Naive thymus-derived CD4-positive, alpha-beta T cell (primary cell): ENCODE results near the gene FBN1. TPM values are rescaled to one million over a fixed set of nuclear protein-coding genes. Genes with fewer than 3 reads are reported as not detected.

ENCODE experiments used
- ATAC-seq: fragments of 150-1000 bp; cut with Tn5 transposase; 2 replicates; pipeline ENCODE4 v1.10.0; 2021; ENCODE audit warnings: mild to moderate bottlenecking, moderate library complexity
- CTCF ChIA-PET: fragments of 350-600 bp; sonication (Branson Sonifier 250); formaldehyde crosslinking; loops from one replicate; lab custom pipeline; 2021; ENCODE audit warnings: antibody characterized with exemption; lab: Charles Lee
- POLR2A ChIA-PET: fragments of 350-600 bp; sonication (Branson Sonifier 250); formaldehyde crosslinking; loops from one replicate; lab custom pipeline; 2021; ENCODE audit warnings: antibody characterized with exemption, inconsistent platforms; lab: Charles Lee
- DNase-seq, 9 donors: peaks; one replicate each; pipeline versions ENCODE4 v3.0.0 to v3.0.0-alpha.2; 2020 to 2022; ENCODE audit warnings: mixed read lengths in 1 of 9
- H3K27ac ChIP-seq: one replicate; pipeline ENCODE4 v1.7.0; 2013; ENCODE audit warnings: mild to moderate bottlenecking, low read depth, low read length, moderate library complexity
- H3K27me3 ChIP-seq, 2 donors: one replicate each; pipeline ENCODE4 v1.7.0; 2013; ENCODE audit warnings: low read length in 2 of 2, mild to moderate bottlenecking in 2 of 2, moderate library complexity in 2 of 2; ENCODE audit not compliant: control insufficient read depth in 2 of 2, insufficient read depth in 2 of 2
- H3K36me3 ChIP-seq, 3 experiments: 1 replicate in 2 of 3; 2 replicates in 1 of 3; pipeline ENCODE4 v1.7.0; 2013; ENCODE audit warnings: low read length in 3 of 3, mild to moderate bottlenecking in 3 of 3, moderate library complexity in 1 of 3; ENCODE audit not compliant: insufficient read depth in 3 of 3, control insufficient read depth in 2 of 3
- H3K4me1 ChIP-seq, 2 donors: one replicate each; pipeline ENCODE4 v1.7.0; 2013; ENCODE audit warnings: low read length in 2 of 2, mild to moderate bottlenecking in 2 of 2, moderate library complexity in 1 of 2; ENCODE audit not compliant: control insufficient read depth in 2 of 2, insufficient read depth in 2 of 2
- H3K4me3 ChIP-seq: 2 replicates; pipeline ENCODE4 v1.7.0; 2013; ENCODE audit warnings: mild to moderate bottlenecking, low read length
- H3K9me3 ChIP-seq, 3 experiments: 1 replicate in 2 of 3; 2 replicates in 1 of 3; pipeline ENCODE4 v1.7.0; 2013; ENCODE audit warnings: low read length in 3 of 3; ENCODE audit not compliant: control insufficient read depth in 2 of 3
- H3K27ac Mint-ChIP-seq, 9 donors: one replicate each; pipeline ENCODE4 v1.8.0; 2020 to 2022; ENCODE audit warnings: mixed read lengths in 9 of 9, mild to moderate bottlenecking in 8 of 9, moderate library complexity in 5 of 9, inconsistent platforms in 2 of 9
- H3K27me3 Mint-ChIP-seq, 5 donors: one replicate each; pipeline ENCODE4 v1.8.0; 2021 to 2022; ENCODE audit warnings: mixed read lengths in 5 of 5, mild to moderate bottlenecking in 1 of 5
- H3K36me3 Mint-ChIP-seq, 5 donors: one replicate each; pipeline ENCODE4 v1.8.0; 2020 to 2022; ENCODE audit warnings: mixed read lengths in 5 of 5, mild to moderate bottlenecking in 3 of 5, inconsistent platforms in 1 of 5
- H3K4me1 Mint-ChIP-seq, 7 donors: one replicate each; pipeline ENCODE4 v1.8.0; 2020 to 2022; ENCODE audit warnings: mixed read lengths in 7 of 7, mild to moderate bottlenecking in 3 of 7, inconsistent platforms in 1 of 7
- H3K4me3 Mint-ChIP-seq, 10 donors: one replicate each; pipeline ENCODE4 v1.8.0; 2020 to 2022; ENCODE audit warnings: mild to moderate bottlenecking in 10 of 10, mixed read lengths in 10 of 10, moderate library complexity in 6 of 10, inconsistent platforms in 2 of 10
- H3K9me3 Mint-ChIP-seq, 11 donors: one replicate each; pipeline ENCODE4 v1.8.0; 2020 to 2022; ENCODE audit warnings: mixed read lengths in 11 of 11, mild to moderate bottlenecking in 4 of 11, inconsistent platforms in 1 of 11, moderate library complexity in 1 of 11
- intact Hi-C, 2 donors: fragments of 100-400 bp; cut with micrococcal nuclease; formaldehyde crosslinking; loops; one replicate each; pipeline ENCODE4 v1.15.1; 2023
- polyA plus RNA-seq, 2 donors: library from polyadenylated mRNA; unstranded; fragments of 300-500 nt; fragmentation: Illumina TruSeq; gene quantifications; one replicate each; pipeline ENCODE4 v1.2.3, GENCODE V29; 2021
- total RNA-seq, 6 experiments: library from RNA in 5 of 6; stranded (reverse) in 5 of 6; gene quantifications; 1 replicate in 5 of 6; 2 replicates in 1 of 6; pipeline ENCODE4 v1.2.3 and lab custom pipeline; 2021 to 2026

FBN1 gene
- total and polyA plus RNA-seq, 7 experiments from 2014 or later, result 0.03 to 1.3 (median 0.61) TPM; not detected in 1

GRCh38 chr15:48451241-48451640, 194.3 kb downstream of the FBN1 start:
- H3K27ac ChIP-seq, result no peak overlapping the region
- Mint-ChIP-seq H3K36me3 (no peaks in the 10 kb centered on the region), H3K9me3 (no peaks in the 10 kb centered on the region), H3K4me3 (no peak overlapping the region), H3K27me3 (peaks cover 0 to 23% (median 0%) of the 10 kb centered on the region in 5 donors), H3K27ac (no peak overlapping the region), H3K4me1 (no peaks in the 10 kb centered on the region)
- CTCF ChIA-PET, result no interaction called here
- POLR2A ChIA-PET, result no interaction called here
- no peaks in the 10 kb centered on the region for H3K27me3 ChIP-seq
- H3K4me3 ChIP-seq, result no peak overlapping the region
- DNase-seq (no peak), ATAC-seq (no peak)
- no peaks in the 10 kb centered on the region for H3K9me3 ChIP-seq
- no peaks in the 10 kb centered on the region for H3K4me1 ChIP-seq
- no peaks in the 10 kb centered on the region for H3K36me3 ChIP-seq
- intact Hi-C loops, result no loop called here

GRCh38 chr15:48449734-48450133, 195.8 kb downstream of the FBN1 start:
- DNase-seq, result no peak
- H3K4me3 Mint-ChIP-seq, result no peak overlapping the region
- no peak for ATAC-seq
- Histone ChIP-seq H3K27me3 (no peaks in the 10 kb centered on the region), H3K4me1 (no peaks in the 10 kb centered on the region), H3K27ac (no peak overlapping the region), H3K4me3 (no peak overlapping the region), H3K9me3 (no peaks in the 10 kb centered on the region), H3K36me3 (no peaks in the 10 kb centered on the region)
- no peak overlapping the region for H3K27ac Mint-ChIP-seq
- ChIA-PET POLR2A (no interaction called here), CTCF (no interaction called here)
- H3K9me3 Mint-ChIP-seq, result no peaks in the 10 kb centered on the region
- H3K36me3 Mint-ChIP-seq, result no peaks in the 10 kb centered on the region
- H3K4me1 Mint-ChIP-seq, result no peaks in the 10 kb centered on the region
- H3K27me3 Mint-ChIP-seq, result peaks cover 0 to 23% (median 0%) of the 10 kb centered on the region in 5 donors
- intact Hi-C loops, result no loop called here

DNA sequence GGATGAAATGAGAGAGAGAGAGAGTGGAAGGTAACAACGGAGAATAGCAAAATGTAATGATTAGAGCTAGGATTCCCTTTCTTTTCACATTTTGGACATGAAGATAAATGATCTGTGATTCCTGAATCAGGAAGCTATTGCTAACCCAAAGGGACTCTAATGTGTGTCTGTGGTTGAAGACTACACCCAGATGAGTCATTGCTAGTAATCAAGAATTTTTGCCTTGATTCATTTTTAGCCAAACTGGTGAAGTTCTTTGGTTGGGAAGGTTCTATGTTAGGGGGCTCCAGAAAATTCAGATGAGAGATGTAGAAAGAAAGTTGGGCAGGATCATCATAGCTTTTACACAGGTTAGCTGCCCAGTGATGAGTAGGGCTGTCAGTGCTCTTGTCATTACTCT, 197.9 kb downstream of the FBN1 start:
- no peaks in the 10 kb centered on the region for H3K36me3 Mint-ChIP-seq
- POLR2A ChIA-PET, result no interaction called here
- no peaks in the 10 kb centered on the region for H3K36me3 ChIP-seq

DNA sequence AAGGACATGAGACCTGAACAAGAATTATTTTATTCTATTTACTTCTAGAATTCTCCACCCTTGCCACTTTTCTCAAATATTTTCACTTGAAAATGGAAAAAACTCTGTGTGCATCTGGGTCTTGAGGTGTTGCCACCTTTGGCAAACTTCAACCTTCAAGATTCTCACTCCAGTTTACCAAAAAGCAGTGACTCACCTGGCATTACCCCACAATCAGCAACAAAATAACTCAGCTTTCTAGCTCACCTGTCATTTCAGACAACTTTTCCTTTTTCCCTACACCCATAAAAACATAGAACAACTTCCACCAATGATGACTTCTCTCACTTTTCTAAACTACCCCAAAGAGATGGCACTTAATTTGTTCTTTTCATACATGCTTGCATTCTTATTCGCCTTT, 198.5 kb downstream of the FBN1 start:
- POLR2A ChIA-PET, result no interaction called here
- no peaks in the 10 kb centered on the region for H3K36me3 Mint-ChIP-seq
- intact Hi-C loops, result no loop called here

More for the DNA sequence above, 197.9 kb downstream of the FBN1 start:
- Mint-ChIP-seq H3K9me3 (no peaks in the 10 kb centered on the region), H3K27me3 (peaks cover 0 to 25% (median 0%) of the 10 kb centered on the region in 5 donors), H3K4me1 (no peaks in the 10 kb centered on the region), H3K27ac (no peak overlapping the region), H3K4me3 (no peak overlapping the region)
- ATAC-seq (no peak), DNase-seq (no peak)
- Histone ChIP-seq H3K27ac (no peak overlapping the region), H3K4me3 (no peak overlapping the region), H3K9me3 (no peaks in the 10 kb centered on the region), H3K4me1 (no peaks in the 10 kb centered on the region), H3K27me3 (peaks cover 0 to 3% of the 10 kb centered on the region in 2 donors)
- intact Hi-C loops, result no loop called here
- CTCF ChIA-PET, result no interaction called here

GRCh38 chr15:48442011-48442410, 203.5 kb downstream of the FBN1 start:
- Mint-ChIP-seq H3K4me1 (no peaks in the 10 kb centered on the region), H3K4me3 (no peak overlapping the region), H3K9me3 (no peaks in the 10 kb centered on the region), H3K27me3 (peaks cover 0 to 8% (median 0%) of the 10 kb centered on the region in 5 donors), H3K36me3 (no peaks in the 10 kb centered on the region), H3K27ac (no peak overlapping the region)
- Histone ChIP-seq H3K9me3 (no peaks in the 10 kb centered on the region), H3K27me3 (peaks cover 0 to 3% of the 10 kb centered on the region in 2 donors), H3K27ac (no peak overlapping the region), H3K36me3 (no peaks in the 10 kb centered on the region), H3K4me3 (no peak overlapping the region), H3K4me1 (no peaks in the 10 kb centered on the region)
- no peak for DNase-seq
- ChIA-PET CTCF (no interaction called here), POLR2A (no interaction called here)
- intact Hi-C loops, result no loop called here
- no peak for ATAC-seq

More for the DNA sequence above, 198.5 kb downstream of the FBN1 start:
- no peaks in the 10 kb centered on the region for H3K9me3 ChIP-seq
- no peaks in the 10 kb centered on the region for H3K36me3 ChIP-seq
- peaks cover 0 to 20% (median 0%) of the 10 kb centered on the region in 5 donors for H3K27me3 Mint-ChIP-seq
- H3K27me3 ChIP-seq, result peaks cover 0 to 3% of the 10 kb centered on the region in 2 donors
- H3K4me3 Mint-ChIP-seq, result no peak overlapping the region
- no peaks in the 10 kb centered on the region for H3K4me1 Mint-ChIP-seq
- H3K4me3 ChIP-seq, result no peak overlapping the region
- no peaks in the 10 kb centered on the region for H3K9me3 Mint-ChIP-seq
- CTCF ChIA-PET, result no interaction called here
- H3K27ac Mint-ChIP-seq, result no peak overlapping the region
- no peak for ATAC-seq
- DNase-seq, result no peak
- no peaks in the 10 kb centered on the region for H3K4me1 ChIP-seq
- no peak overlapping the region for H3K27ac ChIP-seq

- no peak for ATAC-seq
- no peaks in the 10 kb centered on the region for H3K36me3 Mint-ChIP-seq
- Histone ChIP-seq H3K9me3 (no peaks in the 10 kb centered on the region), H3K27ac (no peak overlapping the region), H3K36me3 (no peaks in the 10 kb centered on the region), H3K4me3 (no peak overlapping the region), H3K4me1 (no peaks in the 10 kb centered on the region), H3K27me3 (peaks cover 0 to 3% of the 10 kb centered on the region in 2 donors)
- H3K4me3 Mint-ChIP-seq, result no peak overlapping the region
- H3K27ac Mint-ChIP-seq, result no peak overlapping the region
- H3K9me3 Mint-ChIP-seq, result no peaks in the 10 kb centered on the region
- no peaks in the 10 kb centered on the region for H3K4me1 Mint-ChIP-seq
- H3K27me3 Mint-ChIP-seq, result peaks cover 0 to 8% (median 0%) of the 10 kb centered on the region in 5 donors
- no peak for DNase-seq
- ChIA-PET CTCF (interaction anchor here (0.7 kb wide), 1 partner anchor 883 kb away, joined by 3 read pairs; no protein-coding TSS in a partner anchor), POLR2A (no interaction called here)
- intact Hi-C loops, result no loop called here
Observed at GRCh38 chr15:48440084-48440483, 205.4 kb downstream of the FBN1 start.

DNA sequence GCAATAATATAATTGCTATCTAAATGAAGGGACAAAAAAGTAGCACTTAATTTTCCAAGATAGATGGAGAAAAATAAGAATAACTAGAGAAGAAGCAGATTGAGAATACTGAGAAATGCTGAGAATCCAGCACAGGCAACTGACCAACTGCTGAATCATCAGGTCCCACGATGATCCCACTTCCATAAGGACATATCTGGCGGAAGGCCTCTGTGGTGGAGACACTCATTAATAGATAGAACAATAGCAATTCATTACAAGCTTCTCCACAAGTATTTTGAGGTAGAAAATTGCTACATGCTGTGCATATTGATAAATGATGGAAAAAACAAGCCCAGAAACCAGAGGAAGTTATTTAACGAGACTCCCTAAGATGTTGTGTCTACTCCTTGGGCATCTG, 208.3 kb downstream of the FBN1 start:
- intact Hi-C loops, result no loop called here
- ChIA-PET POLR2A (no interaction called here), CTCF (no interaction called here)
- Histone ChIP-seq H3K9me3 (no peaks in the 10 kb centered on the region), H3K27me3 (no peaks in the 10 kb centered on the region), H3K4me1 (no peaks in the 10 kb centered on the region), H3K36me3 (no peaks in the 10 kb centered on the region), H3K4me3 (no peak overlapping the region), H3K27ac (no peak overlapping the region)
- H3K36me3 Mint-ChIP-seq, result no peaks in the 10 kb centered on the region
- no peak for ATAC-seq
- no peak for DNase-seq
- H3K27me3 Mint-ChIP-seq, result no peaks in the 10 kb centered on the region
- H3K4me3 Mint-ChIP-seq, result no peak overlapping the region
- H3K27ac Mint-ChIP-seq, result no peak overlapping the region
- no peaks in the 10 kb centered on the region for H3K4me1 Mint-ChIP-seq
- no peaks in the 10 kb centered on the region for H3K9me3 Mint-ChIP-seq
